Lung (tissue), 12 donors: Measurements from ENCODE around the gene HLCS. TPM values are rescaled to one million over a fixed set of nuclear protein-coding genes. Genes with fewer than 3 reads are reported as not detected.

Experiments
- ATAC-seq: fragments of 200-7000 bp; cut with Tn5 transposase; one replicate; pipeline ENCODE4 v1.9.1; 2020; ENCODE audit warnings: moderate number of reproducible peaks; ENCODE audit not compliant: insufficient read depth, low FRiP score
- DNase-seq, 3 donors: peaks; one replicate each; pipeline ENCODE4 v3.0.0-alpha.2; 2013 to 2017
- H3K27ac ChIP-seq, 2 donors: one replicate each; pipeline ENCODE4 v1.5.1; 2013; ENCODE audit warnings: mild to moderate bottlenecking in 2 of 2, moderate library complexity in 2 of 2, control low read depth in 1 of 2, inconsistent platforms in 1 of 2, low read depth in 1 of 2, low read length in 1 of 2
- H3K27me3 ChIP-seq, 3 donors: one replicate each; pipeline ENCODE4 v1.5.1; 2013; ENCODE audit warnings: low read length in 2 of 3; ENCODE audit not compliant: control insufficient read depth in 3 of 3, insufficient read depth in 3 of 3
- H3K36me3 ChIP-seq, 4 donors: one replicate each; pipeline ENCODE4 v1.5.1; 2013; ENCODE audit warnings: low read length in 4 of 4, mild to moderate bottlenecking in 1 of 4, moderate library complexity in 1 of 4; ENCODE audit not compliant: control insufficient read depth in 4 of 4, insufficient read depth in 4 of 4
- H3K4me1 ChIP-seq, 5 donors: one replicate each; pipeline ENCODE4 v1.5.1; 2013; ENCODE audit warnings: low read length in 5 of 5, mild to moderate bottlenecking in 2 of 5, moderate library complexity in 1 of 5; ENCODE audit not compliant: control insufficient read depth in 5 of 5, insufficient read depth in 5 of 5
- H3K4me3 ChIP-seq: one replicate; pipeline ENCODE4 v1.5.1; 2013; ENCODE audit warnings: mild to moderate bottlenecking, control low read depth, moderate library complexity
- H3K9ac ChIP-seq, 2 donors: one replicate each; pipeline ENCODE4 v1.5.1; 2013; ENCODE audit warnings: low read length in 2 of 2, control low read depth in 1 of 2; ENCODE audit not compliant: insufficient read depth in 1 of 2
- H3K9me3 ChIP-seq, 4 donors: one replicate each; pipeline ENCODE4 v1.5.1; 2013; ENCODE audit warnings: low read length in 3 of 4, mild to moderate bottlenecking in 1 of 4, moderate library complexity in 1 of 4; ENCODE audit not compliant: control insufficient read depth in 4 of 4, insufficient read depth in 3 of 4
- WGBS, 2 donors: extraction: QIAGEN DNeasy Blood & Tissue Kit; methylation state at CpG; one replicate each; pipeline ENCODE4 v1.1.7; 2013; 5-methylcytosine and 5-hydroxymethylcytosine counted together
- polyA plus RNA-seq, 2 donors: library from polyadenylated mRNA; stranded (reverse); fragments of 200-250 nt; gene quantifications; one replicate each; pipeline ENCODE4 v1.2.1, GENCODE V29; 2013
- total RNA-seq, 2 donors: library from RNA; depleted of rRNA in 1 of 2; stranded (reverse); fragments of >200 nt in 1 of 2; gene quantifications; one replicate each; pipeline ENCODE4 v1.2.1, GENCODE V29; 2014 to 2021
- TF ChIP-seq, protein P1 (sequence below): IDR thresholded peaks from 2 replicates; pipeline ENCODE4 v1.5.1; 2012; ENCODE audit warnings: mild to moderate bottlenecking; ENCODE audit errors: control extremely low read depth, extremely low read depth
- donor health status: control.
- donor health status: control.
- donor health status: Bipolar disorder and iron deficiency.
- donor health status: healthy.
- donor health status: DM: yes; HTN: yes; CAD: no.

HLCS gene
- total and polyA plus RNA-seq, 4 donors = 5.0 to 28.8 (median 17.5) TPM

DNA sequence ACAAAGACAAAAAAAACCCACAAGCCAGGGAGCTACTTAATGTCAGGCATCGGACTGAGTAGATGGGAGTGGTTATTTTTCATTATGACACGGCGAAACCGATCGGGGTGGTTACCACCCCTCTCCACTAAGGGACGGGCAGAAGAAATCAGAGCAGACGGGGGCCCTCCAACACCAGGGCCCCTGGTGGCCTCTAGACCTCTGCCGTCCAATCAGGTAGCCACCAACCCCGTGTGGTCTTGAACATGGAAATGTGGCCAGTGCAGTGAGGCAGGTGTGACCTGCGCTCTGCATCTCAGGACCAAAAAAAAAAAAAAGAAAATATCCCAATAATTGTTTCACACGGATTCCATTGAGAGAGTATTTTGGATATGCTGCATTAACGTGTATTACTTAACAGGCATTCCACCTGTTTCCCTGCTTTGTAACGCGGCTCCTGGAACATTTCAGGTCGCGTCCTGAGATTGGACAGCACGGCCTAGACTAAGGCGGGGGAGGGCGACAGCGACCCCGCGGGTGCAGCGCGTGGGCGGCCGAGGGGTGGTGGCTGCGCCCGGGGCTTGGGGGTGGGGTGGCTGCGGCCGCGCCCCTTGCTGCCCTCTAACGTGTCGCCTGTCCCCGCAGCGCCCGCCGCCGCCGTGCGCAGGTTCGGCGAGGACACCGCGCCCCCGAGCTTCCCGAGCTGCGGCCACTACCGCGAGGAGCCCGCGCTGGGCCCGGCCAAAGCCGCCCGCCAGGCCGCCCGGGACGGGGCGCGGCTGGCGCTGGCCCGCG is 219.2 kb downstream of the HLCS start:
- H3K27me3 ChIP-seq = peaks cover 3 to 15% (median 6%) of the 10 kb centered on the region in 3 donors
- DNase-seq (peak in 1 of 3 donors; percentile 49), ATAC-seq (no peak)
- WGBS, 2 donors = 8 to 12% methylated on average over 38 to 62 of the region's 62 CpGs
- TF ChIP-seq, protein P1, sequence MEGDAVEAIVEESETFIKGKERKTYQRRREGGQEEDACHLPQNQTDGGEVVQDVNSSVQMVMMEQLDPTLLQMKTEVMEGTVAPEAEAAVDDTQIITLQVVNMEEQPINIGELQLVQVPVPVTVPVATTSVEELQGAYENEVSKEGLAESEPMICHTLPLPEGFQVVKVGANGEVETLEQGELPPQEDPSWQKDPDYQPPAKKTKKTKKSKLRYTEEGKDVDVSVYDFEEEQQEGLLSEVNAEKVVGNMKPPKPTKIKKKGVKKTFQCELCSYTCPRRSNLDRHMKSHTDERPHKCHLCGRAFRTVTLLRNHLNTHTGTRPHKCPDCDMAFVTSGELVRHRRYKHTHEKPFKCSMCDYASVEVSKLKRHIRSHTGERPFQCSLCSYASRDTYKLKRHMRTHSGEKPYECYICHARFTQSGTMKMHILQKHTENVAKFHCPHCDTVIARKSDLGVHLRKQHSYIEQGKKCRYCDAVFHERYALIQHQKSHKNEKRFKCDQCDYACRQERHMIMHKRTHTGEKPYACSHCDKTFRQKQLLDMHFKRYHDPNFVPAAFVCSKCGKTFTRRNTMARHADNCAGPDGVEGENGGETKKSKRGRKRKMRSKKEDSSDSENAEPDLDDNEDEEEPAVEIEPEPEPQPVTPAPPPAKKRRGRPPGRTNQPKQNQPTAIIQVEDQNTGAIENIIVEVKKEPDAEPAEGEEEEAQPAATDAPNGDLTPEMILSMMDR = no peak
- H3K4me3 ChIP-seq = peak overlapping the region; percentile 37
- no peaks in the 10 kb centered on the region for H3K36me3 ChIP-seq
- no peaks in the 10 kb centered on the region for H3K9me3 ChIP-seq
- no peak overlapping the region for H3K9ac ChIP-seq
- no peak overlapping the region for H3K27ac ChIP-seq
- H3K4me1 ChIP-seq = peaks cover 0 to 30% (median 13%) of the 10 kb centered on the region in 5 donors

- no peak overlapping the region for H3K27ac ChIP-seq
- no peak overlapping the region for H3K4me3 ChIP-seq
- H3K36me3 ChIP-seq = no peaks in the 10 kb centered on the region
- peaks cover 3 to 15% (median 6%) of the 10 kb centered on the region in 3 donors for H3K27me3 ChIP-seq
- TF ChIP-seq, protein P1 = no peak
- no peak for ATAC-seq
- peaks cover 0 to 25% (median 8%) of the 10 kb centered on the region in 5 donors for H3K4me1 ChIP-seq
- WGBS, 2 donors = 89 to 94% methylated on average over 5 of the region's 5 CpGs
- no peaks in the 10 kb centered on the region for H3K9me3 ChIP-seq
- no peak overlapping the region for H3K9ac ChIP-seq
- DNase-seq = no peak
These were observed 221.0 kb downstream of the HLCS start for GRCh38 chr21:36745459-36745858.

GRCh38 chr21:36744560-36745231 is 221.8 kb downstream of the HLCS start:
- H3K4me1 ChIP-seq = peaks cover 0 to 19% (median 8%) of the 10 kb centered on the region in 5 donors
- H3K9ac ChIP-seq = no peak overlapping the region
- no peak overlapping the region for H3K27ac ChIP-seq
- H3K36me3 ChIP-seq = no peaks in the 10 kb centered on the region
- 49 to 50% methylated on average over 30 of the region's 30 CpGs for WGBS, 2 donors
- H3K9me3 ChIP-seq = no peaks in the 10 kb centered on the region
- H3K4me3 ChIP-seq = no peak overlapping the region
- no peak for ATAC-seq
- TF ChIP-seq, protein P1 = no peak
- peak; percentile 86 to 90 (median 88) for DNase-seq
- H3K27me3 ChIP-seq = peaks cover 3 to 15% (median 6%) of the 10 kb centered on the region in 3 donors
